ENCODE data around the gene CDH19.
"Not testable (repeated sequence)": the region's sequence is repeated elsewhere in the genome, so short reads cannot be mapped to it uniquely, and the experiment has no call there.

CDH19 gene

DNA sequence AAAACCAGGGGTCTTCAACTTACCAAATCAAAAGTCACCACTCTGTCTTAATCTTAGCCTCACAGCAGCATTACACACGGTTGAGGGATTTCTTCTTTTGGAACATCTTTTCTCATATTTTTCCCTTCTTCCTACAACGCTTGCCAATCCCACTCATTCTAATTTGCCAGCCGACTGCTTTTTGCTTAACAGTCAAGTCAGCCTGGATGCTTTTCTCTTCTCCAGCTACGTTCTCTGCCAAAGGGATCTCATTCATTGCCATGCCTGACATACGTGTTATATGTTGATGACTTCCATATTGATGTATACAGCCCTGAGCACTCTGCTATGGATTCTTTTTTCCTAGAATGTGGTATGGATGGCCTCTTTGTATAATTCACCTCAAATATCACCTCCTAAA, 37.3 kb downstream of the CDH19 start:
- DNase-seq (ENCODE audit: low read depth), result no peak

DNA sequence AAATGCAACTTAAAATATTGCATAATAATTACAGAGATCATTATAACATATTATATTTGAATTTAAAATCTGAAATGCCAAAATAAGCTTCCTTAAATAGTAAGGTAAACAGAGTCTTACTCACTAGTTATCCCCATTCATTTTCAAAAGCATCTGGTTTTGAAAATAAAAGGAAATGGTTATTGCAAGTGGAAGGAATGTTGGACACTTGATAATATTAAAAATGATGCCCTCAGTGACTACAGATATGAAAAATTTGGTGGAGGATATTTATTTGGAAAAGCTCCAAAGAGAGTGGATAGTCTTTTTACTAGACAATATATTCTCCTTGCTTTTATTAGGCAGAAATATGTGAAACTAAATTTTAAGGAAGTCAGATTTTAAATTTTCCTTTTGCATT, 39.7 kb downstream of the CDH19 start:
- DNase-seq (ENCODE audit: low read depth), result no peak

DNA sequence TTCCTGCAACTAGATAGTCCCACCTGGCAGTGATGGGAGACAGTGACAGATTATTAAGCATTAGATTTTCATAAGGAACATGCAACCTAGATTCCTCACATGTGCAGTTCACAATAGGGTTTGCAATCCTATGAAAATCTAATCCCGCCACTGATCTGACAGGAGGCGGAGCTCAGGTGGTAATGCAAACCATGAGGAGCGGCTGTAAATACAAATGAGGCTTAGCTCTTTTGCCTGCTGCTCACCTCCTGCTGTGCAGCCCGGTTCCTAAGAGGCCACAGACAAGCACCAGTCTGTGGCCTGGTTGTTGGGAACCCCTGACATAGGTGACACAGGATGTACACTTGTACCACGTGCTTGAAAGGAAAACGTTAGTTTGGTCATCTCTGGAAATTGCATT, 41.6 kb downstream of the CDH19 start:
- no peak for DNase-seq (ENCODE audit: low read depth)

- DNase-seq (ENCODE audit: low read depth), result no peak
These were observed 43.8 kb downstream of the CDH19 start for GRCh38 chr18:66560094-66560493.

GRCh38 chr18:66558773-66559172, 45.1 kb downstream of the CDH19 start:
- DNase-seq (ENCODE audit: low read depth), result no peak

- DNase-seq (ENCODE audit: low read depth), result no peak
These were observed 46.8 kb downstream of the CDH19 start for GRCh38 chr18:66557091-66557490.

- no peak for DNase-seq (ENCODE audit: low read depth)
These were observed 48.3 kb downstream of the CDH19 start for GRCh38 chr18:66555585-66555984.

DNA sequence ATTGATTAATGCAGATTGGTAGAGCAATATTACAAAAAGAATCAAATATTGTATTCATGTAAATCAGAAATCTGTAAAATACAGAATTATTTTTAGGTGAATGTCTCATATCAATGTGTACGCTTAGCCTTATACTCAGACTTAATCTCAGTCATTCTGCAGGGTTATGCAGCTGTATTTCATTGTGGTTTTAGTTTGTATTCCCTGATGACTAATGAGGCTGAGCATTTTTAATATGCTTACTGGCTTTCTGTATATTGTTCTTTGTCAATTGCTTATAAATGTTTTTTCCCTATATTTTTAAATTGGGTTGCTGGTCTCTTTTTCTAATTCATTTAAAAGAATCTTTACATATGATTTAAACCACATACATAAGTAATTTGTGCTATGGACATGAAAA, 50.1 kb downstream of the CDH19 start:
- no peak for DNase-seq (ENCODE audit: low read depth)

- DNase-seq (ENCODE audit: low read depth), result no peak
These were observed 53.5 kb downstream of the CDH19 start for GRCh38 chr18:66550366-66550765.

DNA sequence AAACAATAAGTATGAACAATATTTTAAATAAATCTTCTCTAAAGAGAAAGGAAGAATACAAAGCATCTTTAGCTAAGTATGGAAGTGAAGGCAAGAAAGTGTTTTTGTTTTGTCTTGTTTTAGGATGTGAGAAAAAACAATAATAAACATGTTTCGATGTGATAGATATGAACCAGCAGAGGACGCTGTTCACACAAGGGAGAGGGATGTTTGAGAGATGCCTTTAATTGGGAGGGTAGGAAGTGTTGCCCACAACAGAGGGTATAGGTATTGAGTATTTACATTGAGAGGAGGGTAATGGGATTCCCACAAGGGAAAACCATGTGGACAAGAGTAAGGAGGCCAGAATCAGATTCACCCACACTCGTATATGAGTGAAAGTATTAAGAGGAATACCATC, 55.1 kb downstream of the CDH19 start:
- DNase-seq (ENCODE audit: low read depth), result no peak

DNA sequence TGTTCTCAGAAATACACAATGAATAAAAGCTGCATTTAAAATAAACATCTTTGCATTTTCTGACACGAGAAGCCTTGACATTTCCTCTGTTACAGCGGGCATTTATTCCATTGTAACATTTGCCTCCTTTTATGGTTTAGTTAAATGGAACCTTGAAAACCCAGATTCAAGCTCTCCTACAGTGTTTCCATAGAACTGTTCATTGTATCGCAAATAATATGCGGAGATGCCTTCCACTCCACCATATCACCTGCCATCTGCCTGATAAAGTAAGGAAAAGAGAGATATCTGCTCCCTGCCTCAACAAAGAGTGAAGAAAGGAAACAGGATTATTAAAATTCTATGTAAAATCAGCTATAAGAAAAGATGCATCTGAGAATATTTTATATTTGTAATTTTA, 69.8 kb downstream of the CDH19 start:
- DNase-seq (ENCODE audit: low read depth), result no peak

GRCh38 chr18:66533693-66534092, 70.2 kb downstream of the CDH19 start:
- DNase-seq (ENCODE audit: low read depth), result no peak

DNA sequence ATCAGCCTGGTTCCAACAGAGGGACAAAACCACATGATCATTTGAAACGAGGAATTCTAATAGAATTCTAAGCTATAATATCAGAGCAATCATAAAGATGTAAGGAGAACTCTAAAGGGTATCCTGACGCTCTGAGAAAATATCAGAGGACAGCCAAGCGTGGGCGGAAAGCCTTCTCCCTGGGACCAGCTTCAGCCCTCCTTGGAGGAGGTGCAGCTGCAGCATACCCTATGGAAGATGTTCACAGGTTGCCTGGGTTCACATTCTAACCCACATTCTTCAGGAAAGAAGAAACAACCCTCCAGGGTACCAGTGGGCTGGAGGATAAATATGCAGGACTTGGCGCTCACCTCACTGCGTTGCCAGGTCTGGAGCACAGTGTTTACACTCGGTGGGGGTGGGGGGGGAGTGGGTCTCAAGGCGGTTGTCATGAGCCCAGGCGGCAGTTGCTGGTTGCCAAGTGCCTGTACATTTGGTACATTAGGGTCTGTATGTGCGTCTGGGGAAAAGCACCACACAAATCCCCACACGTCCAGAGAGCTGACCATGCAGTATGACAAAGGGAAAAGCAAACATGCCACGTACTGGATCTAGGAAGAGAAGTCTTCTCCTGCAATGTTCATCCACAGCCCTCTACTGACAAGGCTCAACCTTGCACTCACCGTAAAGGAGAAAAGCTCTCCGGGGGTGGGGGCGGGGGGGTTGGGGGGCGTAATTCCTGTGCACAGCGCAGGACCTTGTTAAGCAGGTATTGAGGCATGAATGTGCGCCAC, 80.5 kb downstream of the CDH19 start:
- no peak for DNase-seq (ENCODE audit: low read depth)

DNA sequence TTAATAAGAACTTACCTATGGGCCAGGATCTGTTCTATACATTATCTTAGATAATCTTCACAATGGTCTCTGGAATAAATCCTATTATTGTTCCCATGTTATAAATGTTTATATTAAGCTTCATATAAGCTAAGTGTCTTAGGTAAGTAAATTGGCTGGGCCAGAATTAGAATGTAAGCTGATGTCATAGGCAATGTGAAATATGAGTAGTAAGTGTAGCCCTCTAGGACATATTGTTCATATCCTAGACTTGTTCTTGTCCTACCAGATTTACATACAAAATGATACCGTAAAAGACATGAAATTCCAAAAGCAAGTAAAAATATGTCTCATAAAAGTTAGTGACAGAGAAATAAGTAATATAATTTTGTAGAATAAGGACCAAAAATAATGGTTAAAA, 89.9 kb downstream of the CDH19 start:
- DNase-seq (ENCODE audit: low read depth), result no peak

DNA sequence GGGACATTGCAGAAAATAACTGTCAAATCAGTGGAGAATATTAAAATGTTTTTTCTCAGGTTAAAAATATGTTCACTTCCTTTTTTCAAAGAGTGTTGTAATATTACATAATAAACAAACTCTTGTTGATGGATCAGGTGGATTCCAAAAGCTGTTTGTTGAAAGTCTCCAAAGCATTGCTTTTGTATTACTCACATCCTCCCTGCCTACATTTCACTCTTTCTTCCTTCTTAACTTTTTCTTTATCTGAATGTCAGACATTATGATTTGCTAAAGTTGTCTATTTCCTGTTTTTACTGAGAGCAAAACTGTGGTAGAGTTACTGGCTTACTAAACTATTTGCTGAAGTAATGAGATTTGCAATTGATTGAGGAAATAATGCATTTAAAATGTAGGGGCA, 92.1 kb downstream of the CDH19 start:
- DNase-seq (ENCODE audit: low read depth), result no peak

- no peak for DNase-seq (ENCODE audit: low read depth)
These were observed 92.6 kb downstream of the CDH19 start for GRCh38 chr18:66511289-66511688.

GRCh38 chr18:66510357-66511045, 93.4 kb downstream of the CDH19 start:
- DNase-seq (ENCODE audit: low read depth), result no peak

- no peak for DNase-seq (ENCODE audit: low read depth)
These were observed 95.0 kb downstream of the CDH19 start for GRCh38 chr18:66508937-66509336.

DNA sequence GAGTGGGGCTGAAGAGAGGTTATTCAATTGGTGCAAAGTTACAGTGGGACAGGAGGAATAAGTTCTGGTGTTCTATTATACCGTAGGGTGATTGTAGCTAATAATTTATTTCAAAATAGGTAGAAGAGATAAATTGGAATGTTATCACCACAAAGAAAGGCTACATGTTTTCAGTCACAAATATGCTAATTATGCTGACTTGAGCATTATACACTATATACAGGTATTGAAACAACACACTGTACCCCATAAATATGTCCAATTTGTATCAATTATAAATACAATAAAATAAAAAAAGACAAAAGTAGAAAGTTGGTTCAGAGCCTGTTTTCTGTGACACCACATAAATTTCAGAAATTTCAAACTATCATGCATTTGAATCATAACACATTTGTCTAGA, 97.7 kb downstream of the CDH19 start:
- DNase-seq (ENCODE audit: low read depth), result no peak

DNA sequence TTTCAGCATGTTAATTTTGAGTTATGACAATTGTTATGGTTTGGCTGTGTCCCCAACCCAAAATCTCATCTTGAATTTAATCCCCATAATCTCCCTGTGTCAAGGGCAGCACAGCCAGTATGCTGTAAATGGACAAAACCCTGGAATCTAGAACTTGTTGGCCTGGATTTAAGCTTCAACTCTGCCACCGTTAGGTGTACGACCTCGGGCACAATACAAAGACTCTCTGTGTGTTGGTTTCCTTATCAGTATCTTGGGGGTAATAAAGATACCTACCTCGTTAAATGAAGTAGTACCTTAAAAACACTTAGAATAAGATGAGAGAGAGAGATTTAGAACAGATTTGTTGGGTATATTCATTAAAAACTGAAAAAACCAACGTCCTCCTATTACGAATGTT, 106.5 kb downstream of the CDH19 start:
- no peak for DNase-seq (ENCODE audit: low read depth)

DNA sequence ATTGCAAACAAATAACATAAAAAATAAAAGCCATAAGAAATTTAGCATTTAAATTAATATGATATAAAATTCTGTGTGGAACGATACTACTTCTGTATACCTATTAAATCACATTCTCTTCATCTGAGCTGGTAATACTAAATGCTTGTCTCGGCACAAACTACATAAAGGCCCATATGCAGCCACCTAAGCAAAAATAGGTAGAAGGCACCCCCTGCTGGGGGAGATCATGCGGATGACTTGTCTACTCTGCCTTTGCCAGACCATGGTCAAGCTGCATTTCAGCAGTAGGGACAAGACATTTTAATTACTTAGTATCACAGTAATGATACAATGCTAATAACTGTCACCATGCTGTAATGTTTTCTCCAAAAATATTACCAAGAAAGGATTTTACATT, 108.0 kb downstream of the CDH19 start:
- DNase-seq (ENCODE audit: low read depth), result peak; percentile 1

GRCh38 chr18:66473882-66474281, 130.0 kb downstream of the CDH19 start:
- no peak for DNase-seq (ENCODE audit: low read depth)

- not testable (repeated sequence) for DNase-seq (ENCODE audit: low read depth)
These were observed 137.7 kb downstream of the CDH19 start for GRCh38 chr18:66466184-66466583.

GRCh38 chr18:66461344-66461743, 142.5 kb downstream of the CDH19 start:
- DNase-seq (ENCODE audit: low read depth), result no peak

Measured in fibroblast of gingiva (primary cell).